ENCODE measurements around the gene TMEM98. TPM values are rescaled to one million over a fixed set of nuclear protein-coding genes. Genes with fewer than 3 reads are reported as not detected.
"Not testable (repeated sequence)": the region's sequence is repeated elsewhere in the genome, so short reads cannot be mapped to it uniquely, and the experiment has no call there.

Gene TMEM98
- total and polyA plus RNA-seq, 2 donors from 2014 or later: 44.0 to 57.1 TPM

GRCh38 chr17:32958418-32958817, 30.5 kb downstream of the TMEM98 start:
- DNase-seq (no peak), FAIRE-seq (no peak)
- TF ChIP-seq CTCF (IDR thresholded peaks at IDR 0.05; ENCODE audit: borderline replicate concordance, extremely low read depth, insufficient read depth): no peak
- Histone ChIP-seq H3K9ac (ENCODE audit: low read length in 3 of 3) (no peak overlapping the region), H3K36me3 (ENCODE audit: control insufficient read depth in 2 of 3, insufficient read depth in 3 of 3, low read length in 3 of 3) (no peaks in the 10 kb centered on the region), H3K9me3 (ENCODE audit: control insufficient read depth in 2 of 3, insufficient read depth in 1 of 3, low read length in 3 of 3) (no peaks in the 10 kb centered on the region), H3K4me1 (ENCODE audit: control insufficient read depth in 2 of 3, insufficient read depth in 2 of 3, low read depth in 1 of 3, low read length in 3 of 3) (peaks cover 0 to 13% (median 3%) of the 10 kb centered on the region in 3 donors), H3K4me3 (ENCODE audit: low read length in 3 of 3) (no peak overlapping the region), H3K27ac (ENCODE audit: low read depth in 2 of 2, low read length in 2 of 2) (no peak overlapping the region), H3K27me3 (ENCODE audit: control insufficient read depth, insufficient read depth, low read length) (no peaks in the 10 kb centered on the region)
- intact Hi-C loops (cut with DNase I): no loop called here

DNA sequence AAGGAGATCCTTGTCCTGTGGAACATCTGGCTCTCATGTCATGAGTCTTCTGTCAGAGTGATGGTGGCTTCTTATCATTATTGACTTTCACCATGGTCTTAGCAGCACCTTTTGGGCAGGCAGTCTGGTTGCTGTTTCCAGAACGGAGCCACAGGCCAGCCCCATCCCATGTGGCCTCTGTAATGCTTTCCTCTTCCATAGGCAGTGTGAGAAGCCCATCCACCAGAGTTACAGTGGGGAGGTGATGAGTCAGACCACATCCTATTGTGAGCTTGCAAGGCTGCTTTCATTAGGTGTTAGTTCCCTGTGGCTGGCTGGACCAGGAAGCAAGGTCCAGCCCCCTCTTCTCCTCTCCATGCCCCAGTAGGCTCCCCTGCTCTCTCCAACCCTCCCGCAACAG, 32.9 kb downstream of the TMEM98 start:
- intact Hi-C loops (cut with DNase I): no loop called here
- H3K27me3 ChIP-seq (ENCODE audit: control insufficient read depth, insufficient read depth, low read length): no peaks in the 10 kb centered on the region
- no peak for TF ChIP-seq CTCF (IDR thresholded peaks at IDR 0.05; ENCODE audit: borderline replicate concordance, extremely low read depth, insufficient read depth)
- H3K4me3 ChIP-seq (ENCODE audit: low read length in 3 of 3): no peak overlapping the region
- H3K36me3 ChIP-seq (ENCODE audit: control insufficient read depth in 2 of 3, insufficient read depth in 3 of 3, low read length in 3 of 3): no peaks in the 10 kb centered on the region
- H3K4me1 ChIP-seq (ENCODE audit: control insufficient read depth in 2 of 3, insufficient read depth in 2 of 3, low read depth in 1 of 3, low read length in 3 of 3): no peaks in the 10 kb centered on the region
- DNase-seq (no peak), FAIRE-seq (no peak)
- H3K9ac ChIP-seq (ENCODE audit: low read length in 3 of 3): no peak overlapping the region
- no peak overlapping the region for H3K27ac ChIP-seq (ENCODE audit: low read depth in 2 of 2, low read length in 2 of 2)
- no peaks in the 10 kb centered on the region for H3K9me3 ChIP-seq (ENCODE audit: control insufficient read depth in 2 of 3, insufficient read depth in 1 of 3, low read length in 3 of 3)

DNA sequence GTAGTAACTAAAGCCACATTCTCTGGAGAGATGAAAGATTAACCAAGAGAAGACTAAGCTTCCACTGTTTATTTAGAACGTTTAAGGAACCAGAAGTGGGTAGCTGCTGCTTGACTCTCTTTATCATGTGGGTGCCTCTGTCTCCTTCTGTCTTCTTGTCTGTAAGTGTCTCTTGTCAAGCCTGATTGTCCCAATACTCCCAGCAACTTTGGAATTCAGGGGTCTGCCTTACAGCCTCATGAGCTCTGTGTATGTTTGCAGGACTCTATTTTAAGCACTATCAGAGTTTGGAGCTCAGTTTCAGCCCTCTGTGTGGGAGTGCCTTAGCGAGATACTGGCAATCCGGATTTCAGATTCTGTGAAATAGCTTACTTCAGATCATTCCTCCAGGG, 34.4 kb downstream of the TMEM98 start:
- Histone ChIP-seq H3K4me1 (ENCODE audit: control insufficient read depth in 2 of 3, insufficient read depth in 2 of 3, low read depth in 1 of 3, low read length in 3 of 3) (no peaks in the 10 kb centered on the region), H3K9ac (ENCODE audit: low read length in 3 of 3) (no peak overlapping the region), H3K27ac (ENCODE audit: low read depth in 2 of 2, low read length in 2 of 2) (no peak overlapping the region), H3K36me3 (ENCODE audit: control insufficient read depth in 2 of 3, insufficient read depth in 3 of 3, low read length in 3 of 3) (no peaks in the 10 kb centered on the region), H3K9me3 (ENCODE audit: control insufficient read depth in 2 of 3, insufficient read depth in 1 of 3, low read length in 3 of 3) (no peaks in the 10 kb centered on the region), H3K27me3 (ENCODE audit: control insufficient read depth, insufficient read depth, low read length) (no peaks in the 10 kb centered on the region), H3K4me3 (ENCODE audit: low read length in 3 of 3) (no peak overlapping the region)
- peak in 1 of 5 donors; percentile 20 for DNase-seq
- TF ChIP-seq CTCF (IDR thresholded peaks at IDR 0.05; ENCODE audit: borderline replicate concordance, extremely low read depth, insufficient read depth): no peak
- no peak for FAIRE-seq
- intact Hi-C loops (cut with DNase I): no loop called here

- Histone ChIP-seq H3K9me3 (ENCODE audit: control insufficient read depth in 2 of 3, insufficient read depth in 1 of 3, low read length in 3 of 3) (no peaks in the 10 kb centered on the region), H3K9ac (ENCODE audit: low read length in 3 of 3) (no peak overlapping the region), H3K4me1 (ENCODE audit: control insufficient read depth in 2 of 3, insufficient read depth in 2 of 3, low read depth in 1 of 3, low read length in 3 of 3) (no peaks in the 10 kb centered on the region), H3K27me3 (ENCODE audit: control insufficient read depth, insufficient read depth, low read length) (no peaks in the 10 kb centered on the region), H3K36me3 (ENCODE audit: control insufficient read depth in 2 of 3, insufficient read depth in 3 of 3, low read length in 3 of 3) (no peaks in the 10 kb centered on the region), H3K4me3 (ENCODE audit: low read length in 3 of 3) (no peak overlapping the region), H3K27ac (ENCODE audit: low read depth in 2 of 2, low read length in 2 of 2) (no peak overlapping the region)
- intact Hi-C loops (cut with DNase I): no loop called here
- DNase-seq (no peak), FAIRE-seq (no peak)
- TF ChIP-seq CTCF (IDR thresholded peaks at IDR 0.05; ENCODE audit: borderline replicate concordance, extremely low read depth, insufficient read depth): no peak
These were observed 36.6 kb downstream of the TMEM98 start for GRCh38 chr17:32964541-32964940.

- not testable (repeated sequence) for FAIRE-seq; H3K4me1 ChIP-seq (ENCODE audit: control insufficient read depth in 2 of 3, insufficient read depth in 2 of 3, low read depth in 1 of 3, low read length in 3 of 3); H3K27ac ChIP-seq (ENCODE audit: low read depth in 2 of 2, low read length in 2 of 2)
These were observed 41.3 kb downstream of the TMEM98 start for GRCh38 chr17:32969231-32969630.

More at GRCh38 chr17:32969231-32969630, 41.3 kb downstream of the TMEM98 start:
- intact Hi-C loops (cut with DNase I); DNase-seq; H3K27me3 ChIP-seq (ENCODE audit: control insufficient read depth, insufficient read depth, low read length); H3K9me3 ChIP-seq (ENCODE audit: control insufficient read depth in 2 of 3, insufficient read depth in 1 of 3, low read length in 3 of 3); H3K4me3 ChIP-seq (ENCODE audit: low read length in 3 of 3); H3K36me3 ChIP-seq (ENCODE audit: control insufficient read depth in 2 of 3, insufficient read depth in 3 of 3, low read length in 3 of 3); H3K9ac ChIP-seq (ENCODE audit: low read length in 3 of 3): not testable (repeated sequence)
